Gastroesophageal sphincter (tissue), 4 donors: ENCODE measurements around the gene NCOR2. TPM values are rescaled to one million over a fixed set of nuclear protein-coding genes. Genes with fewer than 3 reads are reported as not detected.

Experiments
- ATAC-seq: fragments of 150-250 bp; one replicate; pipeline ENCODE4 v1.9.1; 2016; ENCODE audit warnings: mild to moderate bottlenecking, moderate library complexity
- H3K27ac ChIP-seq, 4 donors: fragments of 200-600 bp; sonication (generic) in 3 of 4; 1 replicate in 3 of 4; 2 replicates in 1 of 4; pipeline ENCODE4 v1.5.1; 2016 to 2019
- H3K27me3 ChIP-seq: fragments of 200-600 bp; sonication (generic); one replicate; pipeline ENCODE4 v1.5.1; 2019
- H3K36me3 ChIP-seq, 2 donors: fragments of 200-600 bp; sonication (generic); one replicate each; pipeline ENCODE4 v1.5.1; 2019; ENCODE audit warnings: control low read depth in 1 of 2
- H3K4me1 ChIP-seq, 3 donors: fragments of 200-600 bp; sonication (generic); 1 replicate in 2 of 3; 2 replicates in 1 of 3; pipeline ENCODE4 v1.5.1; 2016 to 2019; ENCODE audit warnings: control low read depth in 2 of 3
- H3K4me3 ChIP-seq, 2 donors: fragments of 200-600 bp; sonication (generic); one replicate each; pipeline ENCODE4 v1.5.1; 2019; ENCODE audit warnings: mild to moderate bottlenecking in 1 of 2, moderate library complexity in 1 of 2
- H3K9me3 ChIP-seq, 3 donors: fragments of 200-600 bp; sonication (generic); one replicate each; pipeline ENCODE4 v1.5.1; 2017 to 2019; ENCODE audit warnings: control low read depth in 2 of 3
- EP300 ChIP-seq: sonication (generic); formaldehyde crosslinking; IDR thresholded peaks from one replicate; pipeline ENCODE4 v1.6.1; 2017; ENCODE audit warnings: antibody characterized with exemption, mild to moderate bottlenecking
- POLR2A ChIP-seq, 2 donors: fragments of 450-650 bp; IDR thresholded peaks; one replicate each; pipeline ENCODE4 v1.6.1; 2017; ENCODE audit warnings: antibody characterized with exemption in 2 of 2, mild to moderate bottlenecking in 2 of 2, moderate library complexity in 1 of 2
- POLR2AphosphoS5 ChIP-seq: sonication (generic); formaldehyde crosslinking; IDR thresholded peaks from one replicate; pipeline ENCODE4 v1.6.1; 2017; ENCODE audit warnings: antibody characterized with exemption
- WGBS, 2 donors: methylation state at CpG; one replicate each; pipeline ENCODE4 v1.1.5; 2018; ENCODE audit warnings: low coverage in 1 of 2; 5-methylcytosine and 5-hydroxymethylcytosine counted together
- total RNA-seq, 4 donors: library from RNA; depleted of rRNA; stranded (reverse); fragments of >200 nt; gene quantifications; one replicate each; pipeline ENCODE4 v1.1.0, GENCODE V29; 2016
- TF ChIP-seq, protein P1 (sequence below), 4 experiments: fragments of 200-600 bp in 2 of 4; fragments of 450-650 bp in 2 of 4; sonication (generic) in 1 of 4; IDR thresholded peaks; one replicate each; pipeline ENCODE4 v1.5.1; 2017 to 2019; ENCODE audit warnings: antibody characterized with exemption in 4 of 4, mild to moderate bottlenecking in 2 of 4, moderate library complexity in 2 of 4

NCOR2 gene
- total RNA-seq, 4 donors from 2014 or later = 67.2 to 148 (median 105) TPM

DNA sequence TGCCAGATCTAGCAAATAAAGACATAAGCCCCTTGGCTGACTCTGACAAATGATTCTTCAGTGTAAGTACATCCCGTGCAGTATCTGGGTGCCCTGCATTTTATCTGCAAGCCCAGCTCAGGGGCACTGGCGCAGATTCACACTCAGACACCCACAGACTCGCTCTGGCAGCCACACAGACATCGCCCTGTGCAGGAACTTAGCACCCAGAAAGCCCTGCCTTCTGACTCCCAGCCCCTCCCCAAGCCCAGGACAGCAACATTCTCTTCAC, 44.9 kb upstream of the NCOR2 start:
- no peaks in the 10 kb centered on the region for H3K27me3 ChIP-seq
- TF ChIP-seq EP300 (no peak), POLR2AphosphoS5 (no peak), POLR2A (IDR thresholded peaks at IDR 0.05) (no peak)
- TF ChIP-seq, protein P1, sequence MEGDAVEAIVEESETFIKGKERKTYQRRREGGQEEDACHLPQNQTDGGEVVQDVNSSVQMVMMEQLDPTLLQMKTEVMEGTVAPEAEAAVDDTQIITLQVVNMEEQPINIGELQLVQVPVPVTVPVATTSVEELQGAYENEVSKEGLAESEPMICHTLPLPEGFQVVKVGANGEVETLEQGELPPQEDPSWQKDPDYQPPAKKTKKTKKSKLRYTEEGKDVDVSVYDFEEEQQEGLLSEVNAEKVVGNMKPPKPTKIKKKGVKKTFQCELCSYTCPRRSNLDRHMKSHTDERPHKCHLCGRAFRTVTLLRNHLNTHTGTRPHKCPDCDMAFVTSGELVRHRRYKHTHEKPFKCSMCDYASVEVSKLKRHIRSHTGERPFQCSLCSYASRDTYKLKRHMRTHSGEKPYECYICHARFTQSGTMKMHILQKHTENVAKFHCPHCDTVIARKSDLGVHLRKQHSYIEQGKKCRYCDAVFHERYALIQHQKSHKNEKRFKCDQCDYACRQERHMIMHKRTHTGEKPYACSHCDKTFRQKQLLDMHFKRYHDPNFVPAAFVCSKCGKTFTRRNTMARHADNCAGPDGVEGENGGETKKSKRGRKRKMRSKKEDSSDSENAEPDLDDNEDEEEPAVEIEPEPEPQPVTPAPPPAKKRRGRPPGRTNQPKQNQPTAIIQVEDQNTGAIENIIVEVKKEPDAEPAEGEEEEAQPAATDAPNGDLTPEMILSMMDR (IDR thresholded peaks at IDR 0.05) = no peak
- no peak for ATAC-seq
- H3K4me3 ChIP-seq = no peak overlapping the region
- H3K27ac ChIP-seq = no peak overlapping the region
- H3K9me3 ChIP-seq = no peaks in the 10 kb centered on the region
- peaks cover 0 to 30% (median 10%) of the 10 kb centered on the region in 3 donors for H3K4me1 ChIP-seq
- no peaks in the 10 kb centered on the region for H3K36me3 ChIP-seq
- 86% methylated on average over 4 of the region's 4 CpGs; no CpG with 5 or more reads in 1 of the 2 donors for WGBS, 2 donors

DNA sequence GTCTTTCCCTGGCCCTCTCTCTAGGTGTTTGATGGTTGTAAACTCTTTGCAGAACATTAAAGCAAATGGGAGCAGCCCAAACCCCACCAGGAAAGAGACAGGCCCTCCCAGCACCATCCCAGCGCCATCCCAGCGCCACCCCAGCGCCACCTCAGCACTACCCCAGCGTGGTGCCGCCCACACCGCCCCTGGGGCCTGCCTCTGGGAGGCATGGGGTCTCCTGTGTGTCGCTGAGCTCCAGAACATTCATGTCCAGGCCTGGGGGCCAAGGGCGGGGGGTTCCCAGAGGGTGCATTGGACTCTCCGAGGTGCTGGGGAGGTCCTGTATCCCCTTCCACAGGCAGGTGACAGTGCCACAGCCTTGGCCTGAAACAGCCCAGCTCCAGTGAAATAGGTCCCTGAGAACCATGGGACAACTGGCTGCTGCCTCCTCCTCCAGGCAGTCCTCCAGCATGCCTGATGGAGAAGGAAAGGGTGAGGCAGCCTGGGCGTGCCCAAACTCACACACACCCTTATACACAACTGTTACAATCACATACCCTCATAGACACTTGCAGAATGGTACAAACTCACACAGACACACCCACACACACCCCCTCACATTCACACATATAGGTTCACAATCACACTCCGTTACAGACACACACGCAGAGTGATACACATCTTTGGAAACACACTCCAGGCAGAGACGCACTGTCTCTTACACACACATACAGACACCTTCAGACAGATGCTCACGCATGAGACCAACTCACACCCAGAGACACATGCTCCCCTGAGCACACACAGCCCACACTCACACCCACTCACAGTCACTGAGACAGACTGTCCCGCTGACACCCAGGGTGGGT, 44.4 kb upstream of the NCOR2 start:
- TF ChIP-seq, protein P1 (IDR thresholded peaks at IDR 0.05) = no peak
- TF ChIP-seq POLR2A (IDR thresholded peaks at IDR 0.05) (no peak), POLR2AphosphoS5 (no peak), EP300 (no peak)
- WGBS, 2 donors = 86 to 87% methylated on average over 4 to 6 of the region's 15 CpGs
- no peak overlapping the region for H3K4me3 ChIP-seq
- no peak for ATAC-seq
- H3K4me1 ChIP-seq = peaks cover 0 to 30% (median 10%) of the 10 kb centered on the region in 3 donors
- H3K27me3 ChIP-seq = no peaks in the 10 kb centered on the region
- no peaks in the 10 kb centered on the region for H3K36me3 ChIP-seq
- no peaks in the 10 kb centered on the region for H3K9me3 ChIP-seq
- no peak overlapping the region for H3K27ac ChIP-seq

DNA sequence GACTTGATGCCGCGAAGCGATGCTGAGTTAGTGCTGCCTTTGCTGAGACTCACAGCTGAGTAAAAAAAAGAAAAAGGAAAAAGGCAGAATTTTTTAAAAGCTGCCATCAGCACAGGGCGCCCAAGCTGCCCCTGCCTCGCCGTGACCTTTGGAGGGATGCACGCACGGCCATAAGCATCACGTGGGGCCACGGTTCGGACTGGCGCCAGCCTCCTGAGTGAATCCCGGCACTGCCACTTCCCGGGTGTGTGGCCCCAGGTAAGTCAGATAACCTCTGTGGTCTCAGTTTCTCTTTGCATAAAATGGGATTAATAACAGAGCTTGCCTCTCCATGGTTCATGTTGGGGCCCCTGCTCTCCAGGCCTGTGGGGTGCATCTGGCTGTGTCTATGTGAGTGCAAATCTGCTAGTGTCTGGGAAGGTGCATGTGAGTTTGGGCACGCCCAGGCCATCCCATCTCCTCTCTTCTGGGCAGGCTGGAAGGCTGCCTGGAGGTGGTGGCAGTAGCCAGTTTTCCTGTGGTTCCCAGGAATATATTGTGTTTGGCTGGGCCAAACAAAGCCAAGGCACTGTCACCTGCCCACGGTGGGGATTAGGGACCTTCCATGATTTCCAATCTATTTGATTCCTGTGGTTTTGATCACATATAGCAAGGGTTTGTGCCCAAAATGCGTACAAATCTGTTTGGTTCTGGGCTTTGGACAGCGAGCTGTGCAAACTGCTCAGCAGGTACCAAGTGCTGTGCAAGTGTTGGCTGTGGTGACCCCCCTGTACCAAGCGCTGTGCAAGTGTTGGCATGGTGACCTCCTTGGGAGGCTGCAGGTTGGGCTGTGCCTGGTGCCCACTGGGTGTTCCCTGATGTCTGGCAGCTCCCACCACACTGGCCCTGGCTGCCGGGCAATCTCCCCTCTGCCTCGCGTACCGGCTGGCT, 43.5 kb upstream of the NCOR2 start:
- H3K9me3 ChIP-seq = no peaks in the 10 kb centered on the region
- H3K27me3 ChIP-seq = no peaks in the 10 kb centered on the region
- H3K36me3 ChIP-seq = no peaks in the 10 kb centered on the region
- ATAC-seq = no peak
- no peak for TF ChIP-seq EP300
- TF ChIP-seq POLR2A (IDR thresholded peaks at IDR 0.05) = no peak
- H3K27ac ChIP-seq = no peak overlapping the region
- WGBS, 2 donors = 86 to 100% methylated on average over 2 to 12 of the region's 23 CpGs
- H3K4me1 ChIP-seq = peaks cover 0 to 30% (median 10%) of the 10 kb centered on the region in 3 donors
- no peak overlapping the region for H3K4me3 ChIP-seq

DNA sequence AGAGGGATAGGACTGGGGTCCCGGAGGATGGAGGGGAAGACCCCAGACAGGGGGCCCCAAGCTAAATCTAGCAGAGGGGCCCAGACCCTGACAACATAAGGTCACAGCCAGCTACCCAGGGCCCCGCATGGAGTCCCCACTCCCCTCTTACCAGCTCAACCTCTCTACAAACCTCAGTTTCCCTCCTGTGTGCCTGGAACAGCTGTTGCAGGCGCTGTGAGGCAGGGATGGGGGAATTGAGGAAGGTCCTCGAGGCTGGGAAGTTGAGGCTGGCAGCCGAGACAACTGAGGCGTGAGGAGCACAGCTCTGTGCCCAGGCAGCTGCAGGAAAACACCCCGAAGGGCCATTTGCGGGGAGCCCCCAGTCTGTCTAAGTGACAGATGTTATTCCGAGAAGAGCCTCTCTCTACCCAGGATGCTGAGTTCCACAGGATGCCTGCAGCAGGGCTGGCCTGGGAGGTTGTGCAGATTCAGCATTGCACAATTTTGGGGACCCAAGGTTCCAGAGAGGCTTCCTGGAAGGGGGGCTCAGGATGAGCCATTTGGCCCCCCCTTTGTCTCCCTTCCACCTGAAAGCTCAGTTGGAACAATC, 42.7 kb upstream of the NCOR2 start:
- Histone ChIP-seq H3K4me1 (peaks cover 0 to 31% (median 10%) of the 10 kb centered on the region in 3 donors), H3K4me3 (no peak overlapping the region), H3K9me3 (no peaks in the 10 kb centered on the region), H3K27ac (no peak overlapping the region), H3K27me3 (no peaks in the 10 kb centered on the region), H3K36me3 (no peaks in the 10 kb centered on the region)
- WGBS, 2 donors = 60 to 86% methylated on average over 1 of the region's 9 CpGs
- TF ChIP-seq EP300 (no peak), POLR2A (IDR thresholded peaks at IDR 0.05) (no peak), POLR2AphosphoS5 (no peak)
- TF ChIP-seq, protein P1 (IDR thresholded peaks at IDR 0.05) = no peak
- ATAC-seq = no peak
